ENCODE data around the gene HOXB5.
A peak's percentile ranks its signal among the peaks of the same experiment; 100 is the strongest.

HOXB5 gene

DNA sequence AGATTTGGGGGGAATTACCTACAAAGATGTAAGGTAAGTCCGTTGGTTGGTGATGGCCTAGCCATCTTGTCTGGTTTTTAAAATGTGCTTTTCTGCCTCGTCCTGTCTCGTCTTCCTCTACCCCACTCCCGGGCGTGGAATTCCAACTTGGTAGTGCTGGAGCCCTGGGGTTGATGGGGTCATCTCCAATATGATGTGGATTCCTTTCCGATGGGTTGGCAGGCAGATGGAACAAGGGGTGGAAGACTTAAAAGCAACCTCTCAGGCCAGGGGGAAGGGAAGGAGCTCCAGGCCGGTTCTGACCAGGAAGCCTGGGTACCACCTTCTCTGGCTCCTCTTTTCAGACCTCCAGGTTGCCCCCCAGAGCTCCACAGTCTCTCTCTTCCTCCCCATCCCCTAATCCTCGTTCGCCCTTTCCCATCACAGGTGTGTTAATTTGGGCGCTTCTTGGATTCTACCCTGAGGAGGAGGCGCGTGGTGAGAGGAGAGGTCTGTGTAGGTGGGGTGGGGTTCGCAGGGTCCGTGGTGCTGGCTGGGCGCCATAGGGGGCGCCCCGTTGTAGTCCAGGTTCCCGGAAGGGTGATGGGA lies 43.6 kb downstream of the HOXB5 start:
- H3K4me3 ChIP-seq (replicated peaks; ENCODE audit: low read depth, low read length): no peak overlapping the region
- DNase-seq (ENCODE audit: low read depth): no peak
- TF ChIP-seq, protein P1, sequence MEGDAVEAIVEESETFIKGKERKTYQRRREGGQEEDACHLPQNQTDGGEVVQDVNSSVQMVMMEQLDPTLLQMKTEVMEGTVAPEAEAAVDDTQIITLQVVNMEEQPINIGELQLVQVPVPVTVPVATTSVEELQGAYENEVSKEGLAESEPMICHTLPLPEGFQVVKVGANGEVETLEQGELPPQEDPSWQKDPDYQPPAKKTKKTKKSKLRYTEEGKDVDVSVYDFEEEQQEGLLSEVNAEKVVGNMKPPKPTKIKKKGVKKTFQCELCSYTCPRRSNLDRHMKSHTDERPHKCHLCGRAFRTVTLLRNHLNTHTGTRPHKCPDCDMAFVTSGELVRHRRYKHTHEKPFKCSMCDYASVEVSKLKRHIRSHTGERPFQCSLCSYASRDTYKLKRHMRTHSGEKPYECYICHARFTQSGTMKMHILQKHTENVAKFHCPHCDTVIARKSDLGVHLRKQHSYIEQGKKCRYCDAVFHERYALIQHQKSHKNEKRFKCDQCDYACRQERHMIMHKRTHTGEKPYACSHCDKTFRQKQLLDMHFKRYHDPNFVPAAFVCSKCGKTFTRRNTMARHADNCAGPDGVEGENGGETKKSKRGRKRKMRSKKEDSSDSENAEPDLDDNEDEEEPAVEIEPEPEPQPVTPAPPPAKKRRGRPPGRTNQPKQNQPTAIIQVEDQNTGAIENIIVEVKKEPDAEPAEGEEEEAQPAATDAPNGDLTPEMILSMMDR (IDR thresholded peaks at IDR 0.05; ENCODE audit: low read length, missing control alignments): no peak

DNA sequence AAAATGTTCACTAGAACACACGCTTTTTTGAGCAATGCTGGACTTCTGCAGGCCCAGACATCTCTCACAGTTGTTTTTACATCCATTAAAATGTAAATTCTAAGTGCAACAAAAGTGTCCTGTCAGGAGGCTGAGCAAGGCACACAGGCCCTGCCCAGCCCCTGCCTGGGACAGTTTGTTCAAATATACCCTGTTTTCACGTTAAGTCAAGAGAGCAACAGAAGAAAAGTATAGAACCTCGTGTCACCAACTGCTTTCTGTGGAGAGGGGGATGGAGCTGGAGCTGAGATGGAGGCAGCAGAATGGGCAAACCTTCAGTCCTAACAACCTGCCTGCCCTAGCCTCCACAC lies 44.3 kb downstream of the HOXB5 start:
- no peak for DNase-seq (ENCODE audit: low read depth)
- TF ChIP-seq, protein P1 (IDR thresholded peaks at IDR 0.05; ENCODE audit: low read length, missing control alignments): no peak
- no peak overlapping the region for H3K4me3 ChIP-seq (replicated peaks; ENCODE audit: low read depth, low read length)

DNA sequence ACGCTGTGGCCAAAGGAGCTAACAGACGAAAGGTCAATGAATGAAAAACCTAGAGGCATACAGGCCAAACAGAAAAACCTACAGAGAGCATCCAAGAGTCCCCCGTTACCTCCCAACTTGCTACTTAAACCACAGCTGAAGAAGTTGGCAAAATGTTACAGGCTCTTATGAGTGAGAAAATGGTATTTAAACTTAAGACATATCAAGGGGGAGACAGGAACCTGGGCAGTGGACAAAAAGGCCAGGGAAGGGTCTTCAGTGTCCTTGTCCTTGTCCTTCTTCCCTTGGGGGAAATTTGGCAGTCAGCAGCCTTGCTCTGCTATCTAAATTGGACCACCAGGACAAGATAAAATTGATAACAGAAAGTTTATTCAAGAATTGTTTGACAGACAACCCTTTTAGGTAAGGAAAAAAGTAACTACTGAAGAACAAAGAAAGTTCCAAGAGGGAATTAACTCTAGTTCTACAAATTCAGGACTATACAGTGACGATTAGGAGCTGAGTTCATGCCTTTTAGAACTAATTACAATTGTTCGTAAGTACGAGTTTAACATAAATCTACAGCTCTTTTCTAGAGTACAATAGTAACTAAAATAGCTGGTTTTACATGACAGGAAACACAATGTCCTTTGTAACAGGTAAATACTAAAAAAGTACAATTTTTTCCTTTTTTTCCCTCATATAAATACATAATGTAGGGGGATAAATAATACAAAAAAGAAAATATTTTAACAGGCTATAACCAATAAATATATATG lies 44.9 kb downstream of the HOXB5 start:
- no peak overlapping the region for H3K4me3 ChIP-seq (replicated peaks; ENCODE audit: low read depth, low read length)
- TF ChIP-seq, protein P1 (IDR thresholded peaks at IDR 0.05; ENCODE audit: low read length, missing control alignments): no peak
- no peak for DNase-seq (ENCODE audit: low read depth)

DNA sequence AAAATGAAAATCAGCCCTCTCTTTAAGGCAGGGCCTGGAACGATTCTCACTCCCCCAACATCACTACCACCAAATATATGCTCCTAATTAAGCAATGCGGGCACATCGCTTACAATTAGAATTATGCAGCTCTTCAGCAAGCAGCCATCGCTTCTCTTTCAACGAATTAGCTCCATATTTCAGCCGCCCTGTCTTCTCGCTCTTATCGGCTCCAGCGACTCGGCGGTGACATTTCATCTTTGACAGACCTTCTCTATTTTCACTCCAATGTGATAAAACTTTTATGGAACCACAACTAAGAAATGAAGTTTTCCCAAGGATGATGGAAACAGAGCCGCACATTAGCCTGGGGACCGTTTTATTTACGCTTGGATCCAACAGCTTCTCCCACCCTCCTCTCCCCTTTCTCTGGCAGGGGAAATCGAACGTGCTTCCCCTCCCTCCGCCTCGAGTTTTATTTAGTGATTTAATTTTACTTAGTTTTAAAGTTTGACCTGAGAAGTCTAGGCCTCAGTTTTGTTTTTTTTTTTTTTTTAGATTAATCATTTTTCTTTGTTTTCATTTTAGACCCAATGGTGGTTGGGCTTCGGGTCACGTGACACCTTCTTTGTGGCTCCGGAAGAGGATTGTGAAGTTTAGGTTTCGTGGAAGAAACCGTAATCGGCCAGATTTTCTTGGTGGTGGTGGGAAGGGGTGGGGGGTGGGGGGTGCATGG lies 45.6 kb downstream of the HOXB5 start:
- TF ChIP-seq, protein P1 (IDR thresholded peaks at IDR 0.05; ENCODE audit: low read length, missing control alignments): no peak
- H3K4me3 ChIP-seq (replicated peaks; ENCODE audit: low read depth, low read length): peak overlapping the region; percentile 23
- peak; percentile 77 for DNase-seq (ENCODE audit: low read depth)

DNA sequence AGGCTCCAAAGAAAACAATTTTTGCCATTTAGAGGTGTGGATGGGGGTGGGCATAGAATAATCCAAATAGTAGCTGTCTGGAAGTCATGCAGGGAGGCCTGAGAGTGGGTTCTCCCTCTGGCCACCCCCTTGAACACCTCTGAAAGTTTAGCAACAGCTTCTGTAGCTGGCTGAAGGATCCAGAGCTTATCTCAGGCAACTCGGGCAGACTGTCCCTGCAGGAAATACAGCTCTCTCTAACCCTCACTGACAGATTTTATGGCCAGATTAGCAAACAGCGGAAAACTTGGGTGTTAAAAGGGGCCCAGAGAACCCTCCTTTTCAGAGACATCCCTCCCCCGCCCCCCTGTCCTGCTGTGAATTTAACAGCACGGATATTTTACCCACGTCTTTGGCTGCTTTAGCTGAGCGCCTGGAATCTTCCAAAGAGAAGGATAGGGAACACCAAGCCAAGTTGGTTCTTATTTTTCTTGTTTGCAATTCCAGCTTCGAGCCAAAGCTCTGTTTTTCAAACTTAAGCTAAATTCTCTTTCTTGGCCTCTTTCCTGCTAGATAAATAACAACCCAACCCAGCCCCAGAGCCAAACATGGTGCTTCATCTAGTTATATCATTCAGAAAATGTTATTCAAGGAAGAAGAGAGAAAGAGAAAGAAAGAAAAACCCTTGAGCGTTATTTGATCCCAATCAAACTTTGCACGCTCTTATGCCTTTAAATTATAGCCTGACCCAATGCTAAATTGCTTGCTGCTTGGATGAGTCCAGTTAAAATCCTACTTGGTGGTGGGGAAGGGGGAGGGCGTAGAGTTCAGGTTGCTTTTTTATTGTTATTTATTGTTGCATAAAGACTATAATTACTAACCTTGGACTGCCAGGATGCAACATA lies 46.4 kb downstream of the HOXB5 start:
- TF ChIP-seq, protein P1 (IDR thresholded peaks at IDR 0.05; ENCODE audit: low read length, missing control alignments): no peak
- H3K4me3 ChIP-seq (replicated peaks; ENCODE audit: low read depth, low read length): peak overlapping the region; percentile 23
- DNase-seq (ENCODE audit: low read depth): no peak

DNA sequence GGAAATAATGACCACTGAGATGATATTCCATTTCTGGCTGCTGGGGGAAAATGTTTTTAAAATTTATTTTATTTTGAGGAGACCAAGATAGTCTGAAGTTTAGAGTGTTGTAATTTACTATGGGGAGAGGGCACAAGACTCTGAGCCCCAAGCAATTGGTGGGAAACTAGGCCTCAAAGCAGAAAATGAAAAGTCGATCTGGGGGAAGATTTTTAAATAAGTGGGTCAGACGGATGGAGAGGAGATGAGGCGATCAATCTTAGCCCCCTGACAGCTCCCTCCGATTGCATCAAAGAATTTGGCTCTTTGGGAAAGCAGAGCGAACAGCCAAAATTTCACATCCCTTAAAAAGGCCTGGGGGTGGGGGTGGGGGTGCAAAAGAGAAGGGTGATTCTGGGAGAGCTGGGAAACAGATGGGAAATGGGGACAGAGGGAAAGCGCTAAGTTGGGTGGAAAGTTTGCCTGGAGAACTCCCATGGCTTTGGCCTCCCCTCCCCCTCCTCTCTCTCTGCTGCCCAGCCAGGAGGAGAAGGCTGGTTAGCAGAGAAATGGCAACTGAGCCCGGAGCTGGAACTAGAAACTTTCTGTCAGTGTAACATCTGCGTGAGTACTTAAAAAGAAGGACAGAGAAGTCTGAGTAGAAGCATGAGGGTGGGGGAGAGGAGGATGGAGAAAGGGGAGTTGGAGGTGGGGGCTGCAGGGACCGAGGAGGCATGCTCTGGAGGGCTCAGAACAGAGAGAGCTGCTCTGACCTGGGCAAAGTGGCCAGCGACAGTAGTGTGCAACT lies 47.2 kb downstream of the HOXB5 start:
- no peak for DNase-seq (ENCODE audit: low read depth)
- peak overlapping the region; percentile 23 for H3K4me3 ChIP-seq (replicated peaks; ENCODE audit: low read depth, low read length)
- TF ChIP-seq, protein P1 (IDR thresholded peaks at IDR 0.05; ENCODE audit: low read length, missing control alignments): no peak
